Keratinocyte (primary cell): Measurements from ENCODE around the gene ASXL2. TPM values are rescaled to one million over a fixed set of nuclear protein-coding genes. Genes with fewer than 3 reads are reported as not detected.

Source experiments
- DNase-seq: peaks from one replicate; pipeline ENCODE4 v3.0.0-alpha.2; 2011; ENCODE audit warnings: low read depth, missing footprints, low spot score
- FAIRE-seq: peaks from 2 replicates; lab custom pipeline; 2011; peaks lifted over from hg19 to GRCh38; lab: Jason Lieb, UNC
- H2AFZ ChIP-seq: 2 replicates; pipeline ENCODE4 v1.6.0; 2012; ENCODE audit warnings: low read length, control low read depth, inconsistent platforms; ENCODE audit not compliant: control insufficient read depth
- H3K27ac ChIP-seq: 2 replicates; pipeline ENCODE4 v1.5.1; 2011; ENCODE audit warnings: low read length; ENCODE audit not compliant: control insufficient read depth, insufficient read depth
- H3K27me3 ChIP-seq: 3 replicates; pipeline ENCODE4 v1.6.0; 2011; ENCODE audit warnings: low read length; ENCODE audit not compliant: control insufficient read depth, insufficient read depth; ENCODE audit errors: extremely low read depth
- H3K36me3 ChIP-seq, 2 experiments: 2 replicates in 1 of 2; 3 replicates in 1 of 2; pipeline ENCODE4 v1.5.1; 2011; ENCODE audit warnings: low read length in 2 of 2, mild to moderate bottlenecking in 1 of 2; ENCODE audit not compliant: control insufficient read depth in 2 of 2, insufficient read depth in 2 of 2; ENCODE audit errors: extremely low read depth in 1 of 2
- H3K4me1 ChIP-seq: 3 replicates; pipeline ENCODE4 v1.5.1; 2011; ENCODE audit warnings: low read length; ENCODE audit not compliant: control insufficient read depth, insufficient read depth; ENCODE audit errors: extremely low read depth
- H3K4me2 ChIP-seq: 3 replicates; pipeline ENCODE4 v1.6.0; 2011; ENCODE audit warnings: low read depth, low read length; ENCODE audit not compliant: control insufficient read depth, insufficient read depth; ENCODE audit errors: extremely low read depth
- H3K4me3 ChIP-seq, 3 experiments: fragments of 200-600 bp in 1 of 3; sonication (generic) in 1 of 3; 2 replicates in 2 of 3; 3 replicates in 1 of 3; pipeline ENCODE4 v1.5.1; 2011 to 2016; ENCODE audit warnings: low read length in 3 of 3, mild to moderate bottlenecking in 3 of 3, control low read depth in 2 of 3, inconsistent platforms in 1 of 3, low read depth in 1 of 3, mixed read lengths in 1 of 3, mixed run types in 1 of 3, moderate library complexity in 1 of 3; ENCODE audit not compliant: control insufficient read depth in 2 of 3, insufficient read depth in 2 of 3; ENCODE audit errors: extremely low read depth in 1 of 3
- H3K79me2 ChIP-seq: 2 replicates; pipeline ENCODE4 v1.6.0; 2012; ENCODE audit warnings: low read length; ENCODE audit not compliant: control insufficient read depth, insufficient read depth
- H3K9ac ChIP-seq: 3 replicates; pipeline ENCODE4 v1.6.0; 2011; ENCODE audit warnings: low read length; ENCODE audit not compliant: control insufficient read depth, insufficient read depth; ENCODE audit errors: extremely low read depth
- H3K9me1 ChIP-seq: 3 replicates; pipeline ENCODE4 v1.6.0; 2011; ENCODE audit warnings: low read length; ENCODE audit not compliant: control insufficient read depth, insufficient read depth; ENCODE audit errors: extremely low read depth
- H3K9me3 ChIP-seq: 2 replicates; pipeline ENCODE4 v1.5.1; 2012; ENCODE audit warnings: low read depth, low read length; ENCODE audit not compliant: control insufficient read depth
- H4K20me1 ChIP-seq: 3 replicates; pipeline ENCODE4 v1.6.0; 2011; ENCODE audit warnings: low read length; ENCODE audit not compliant: control insufficient read depth, insufficient read depth; ENCODE audit errors: extremely low read depth
- CTCF ChIP-seq, 3 experiments: IDR thresholded peaks in 1 of 3; conservative IDR thresholded peaks in 1 of 3; optimal IDR thresholded peaks in 1 of 3; 2 replicates in 2 of 3; 3 replicates in 1 of 3; pipeline versions ENCODE3 to v1.5.1; 2011; ENCODE audit warnings: low read length in 3 of 3, mild to moderate bottlenecking in 3 of 3, moderate library complexity in 2 of 3, control low read depth in 1 of 3, inconsistent platforms in 1 of 3; ENCODE audit not compliant: insufficient read depth in 2 of 3; ENCODE audit errors: extremely low read depth in 1 of 3
- EZH2 ChIP-seq: IDR thresholded peaks from one replicate; pipeline ENCODE4 v1.6.1; 2012; ENCODE audit warnings: inconsistent platforms, mild to moderate bottlenecking, low read length, moderate library complexity
- dilution Hi-C: fragments of 300-500 bp; cut with MboI; formaldehyde crosslinking; loops from one replicate; pipeline ENCODE4 v1.7.0; 2020; ENCODE audit warnings: low sequenced_read_pairs; ENCODE audit not compliant: extremely low pct_ligation_motif_present
- polyA plus RNA-seq, 5 experiments: library from polyadenylated mRNA; depleted of rRNA in 3 of 5; stranded (reverse) in 3 of 5; stranded (forward) in 1 of 5; unstranded in 1 of 5; fragments of >200 nt; gene quantifications; 1 replicate in 1 of 5; 2 replicates in 3 of 5; 3 replicates in 1 of 5; pipeline versions ENCODE4 v1.2.1 to v1.2.3, GENCODE V29; 2011 to 2012; ENCODE audit warnings: missing spikeins in 2 of 5, low read depth in 1 of 5, low replicate concordance in 1 of 5

The ASXL2 gene
- polyA plus RNA-seq, 1 donor (not counting 4 experiments of a cell fraction or from before 2014, with no cell fraction given): 12.5 TPM

- DNase-seq (no peak), FAIRE-seq (no peak)
- no peaks in the 10 kb centered on the region for H3K27me3 ChIP-seq
- dilution Hi-C loops: no loop called here
- TF ChIP-seq EZH2 (no peak), CTCF (optimal IDR thresholded peaks at IDR 0.05 in 1 of 3, IDR thresholded peaks at IDR 0.05 in 1 of 3, conservative IDR thresholded peaks at IDR 0.05 in 1 of 3; ENCODE audit: extremely low read depth in 1 of 3, insufficient read depth in 2 of 3, low read length in 3 of 3) (no peak)
- H3K36me3 ChIP-seq: peaks cover 17 to 26% of the 10 kb centered on the region in 2 experiments
- no peak overlapping the region for H2AFZ ChIP-seq
- no peaks in the 10 kb centered on the region for H3K79me2 ChIP-seq
- H3K4me3 ChIP-seq: no peak overlapping the region
- H3K27ac ChIP-seq: no peak overlapping the region
- no peaks in the 10 kb centered on the region for H3K4me1 ChIP-seq
- H3K9me3 ChIP-seq: no peaks in the 10 kb centered on the region
- no peaks in the 10 kb centered on the region for H3K9me1 ChIP-seq
- no peak overlapping the region for H3K9ac ChIP-seq
- no peaks in the 10 kb centered on the region for H4K20me1 ChIP-seq
- no peak overlapping the region for H3K4me2 ChIP-seq
These were observed 135.0 kb downstream of the ASXL2 start for GRCh38 chr2:25743132-25743830.

- Histone ChIP-seq H3K27ac (no peak overlapping the region), H3K9ac (no peak overlapping the region), H3K79me2 (no peaks in the 10 kb centered on the region), H3K4me2 (no peak overlapping the region), H3K36me3 (peaks cover 17 to 26% of the 10 kb centered on the region in 2 experiments), H4K20me1 (no peaks in the 10 kb centered on the region), H2AFZ (no peak overlapping the region), H3K9me3 (no peaks in the 10 kb centered on the region), H3K4me1 (no peaks in the 10 kb centered on the region), H3K27me3 (no peaks in the 10 kb centered on the region), H3K4me3 (no peak overlapping the region), H3K9me1 (no peaks in the 10 kb centered on the region)
- TF ChIP-seq CTCF (optimal IDR thresholded peaks at IDR 0.05 in 1 of 3, IDR thresholded peaks at IDR 0.05 in 1 of 3, conservative IDR thresholded peaks at IDR 0.05 in 1 of 3; ENCODE audit: extremely low read depth in 1 of 3, insufficient read depth in 2 of 3, low read length in 3 of 3) (no peak), EZH2 (no peak)
- no peak for FAIRE-seq
- no peak for DNase-seq
- dilution Hi-C loops: no loop called here
These were observed 135.8 kb downstream of the ASXL2 start for GRCh38 chr2:25742501-25742900.
